T-cell (primary cell): ENCODE data around the gene CELF4. TPM values are rescaled to one million over a fixed set of nuclear protein-coding genes. Genes with fewer than 3 reads are reported as not detected.

Source experiments
- ATAC-seq, 4 experiments: fragments of 200-7000 bp in 3 of 4; fragments of 150-1000 bp in 1 of 4; cut with Tn5 transposase; replicated peaks in 1 of 4; 1 replicate in 3 of 4; 2 replicates in 1 of 4; pipeline ENCODE4 v1.10.0; 2021; ENCODE audit warnings: moderate library complexity in 3 of 4, mild to moderate bottlenecking in 2 of 4, moderate number of reproducible peaks in 1 of 4
- CTCF ChIA-PET, 2 donors: fragments of 300-600 bp; sonication (Branson Sonifier 250); formaldehyde crosslinking; loops; one replicate each; lab custom pipeline; 2022; ENCODE audit warnings: antibody characterized with exemption in 2 of 2; lab: Charles Lee
- POLR2A ChIA-PET, 2 donors: fragments of 300-600 bp; sonication (Branson Sonifier 250); formaldehyde crosslinking; loops; one replicate each; lab custom pipeline; 2022; ENCODE audit warnings: antibody characterized with exemption in 2 of 2; lab: Charles Lee
- DNase-seq, 35 experiments: peaks; one replicate each; pipeline versions ENCODE4 v3.0.0 to v3.0.0-alpha.2; 2013 to 2023
- H3K27ac ChIP-seq: one replicate; pipeline ENCODE4 v1.5.1; 2013; ENCODE audit warnings: low read length
- H3K27me3 ChIP-seq, 2 experiments: replicated peaks in 1 of 2; 1 replicate in 1 of 2; 2 replicates in 1 of 2; pipeline versions ENCODE4 v1.6.1 to v1.7.0; 2013; ENCODE audit warnings: low read length in 1 of 2, mixed read lengths in 1 of 2; ENCODE audit not compliant: control insufficient read depth in 2 of 2, insufficient read depth in 2 of 2; ENCODE audit errors: extremely low read depth in 1 of 2
- H3K36me3 ChIP-seq, 2 donors: 1 replicate in 1 of 2; 2 replicates in 1 of 2; pipeline versions ENCODE4 v1.6.1 to v1.7.0; 2013; ENCODE audit warnings: low read length in 1 of 2; ENCODE audit not compliant: control insufficient read depth in 2 of 2, insufficient read depth in 1 of 2; ENCODE audit errors: extremely low read depth in 1 of 2
- H3K4me1 ChIP-seq, 2 experiments: 1 replicate in 1 of 2; 2 replicates in 1 of 2; pipeline versions ENCODE4 v1.6.1 to v1.7.0; 2013; ENCODE audit warnings: low read length in 2 of 2, mixed read lengths in 1 of 2; ENCODE audit not compliant: insufficient read depth in 2 of 2, control insufficient read depth in 1 of 2; ENCODE audit errors: extremely low read depth in 1 of 2
- H3K4me3 ChIP-seq, 2 donors: 1 replicate in 1 of 2; 2 replicates in 1 of 2; pipeline versions ENCODE4 v1.5.1 to v1.7.0; 2013; ENCODE audit warnings: mild to moderate bottlenecking in 2 of 2, low read length in 1 of 2, moderate library complexity in 1 of 2; ENCODE audit not compliant: control insufficient read depth in 1 of 2; ENCODE audit errors: extremely low read depth in 1 of 2
- H3K9me3 ChIP-seq: 2 replicates; pipeline ENCODE4 v1.7.0; 2013
- H3K27ac Mint-ChIP-seq, 2 donors: one replicate each; pipeline ENCODE4 v1.8.0; 2020 to 2021; ENCODE audit warnings: mild to moderate bottlenecking in 2 of 2, mixed read lengths in 2 of 2
- H3K27me3 Mint-ChIP-seq, 2 donors: one replicate each; pipeline ENCODE4 v1.8.0; 2021 to 2022; ENCODE audit warnings: mixed read lengths in 2 of 2
- H3K36me3 Mint-ChIP-seq: one replicate; pipeline ENCODE4 v1.8.0; 2021; ENCODE audit warnings: mixed read lengths
- H3K4me1 Mint-ChIP-seq, 3 donors: one replicate each; pipeline ENCODE4 v1.8.0; 2020 to 2022; ENCODE audit warnings: mixed read lengths in 3 of 3, mild to moderate bottlenecking in 1 of 3
- H3K4me3 Mint-ChIP-seq, 3 donors: one replicate each; pipeline ENCODE4 v1.8.0; 2020 to 2022; ENCODE audit warnings: mild to moderate bottlenecking in 3 of 3, mixed read lengths in 3 of 3, moderate library complexity in 3 of 3
- H3K9me3 Mint-ChIP-seq, 3 donors: one replicate each; pipeline ENCODE4 v1.8.0; 2020 to 2022; ENCODE audit warnings: mixed read lengths in 3 of 3
- WGBS: methylation state at CpG from one replicate; pipeline ENCODE4 v1.1.5; 2013; ENCODE audit warnings: missing lambda C conversion rate; ENCODE audit not compliant: insufficient coverage; 5-methylcytosine and 5-hydroxymethylcytosine counted together
- total RNA-seq, 35 experiments: library from RNA in 6 of 35; stranded (reverse) in 6 of 35; fragments of 120-200 nt in 1 of 35; gene quantifications; one replicate each; pipeline versions ENCODE4 v1.2.1 to v1.2.4 and lab custom pipeline; 2013 to 2026

CELF4 gene
- total RNA-seq, 5 donors from 2014 or later (not counting 1 experiment from before 2014, with no cell fraction given) = not detected

GRCh38 chr18:37336568-37337285 lies 228.9 kb downstream of the CELF4 start:
- CTCF ChIA-PET = no interaction called here
- DNase-seq (no peak), ATAC-seq (no peak)
- Histone ChIP-seq H3K9me3 (no peaks in the 10 kb centered on the region), H3K27me3 (peaks cover 0 to 8% of the 10 kb centered on the region in 2 experiments), H3K27ac (no peak overlapping the region), H3K4me1 (no peaks in the 10 kb centered on the region), H3K4me3 (no peak overlapping the region), H3K36me3 (no peaks in the 10 kb centered on the region)
- Mint-ChIP-seq H3K27me3 (peaks cover 8 to 9% of the 10 kb centered on the region in 2 donors), H3K36me3 (no peaks in the 10 kb centered on the region), H3K27ac (no peak overlapping the region), H3K4me1 (no peaks in the 10 kb centered on the region), H3K9me3 (no peaks in the 10 kb centered on the region), H3K4me3 (no peak overlapping the region)
- 81% methylated on average over 19 of the region's 27 CpGs for WGBS
- POLR2A ChIA-PET = no interaction called here

DNA sequence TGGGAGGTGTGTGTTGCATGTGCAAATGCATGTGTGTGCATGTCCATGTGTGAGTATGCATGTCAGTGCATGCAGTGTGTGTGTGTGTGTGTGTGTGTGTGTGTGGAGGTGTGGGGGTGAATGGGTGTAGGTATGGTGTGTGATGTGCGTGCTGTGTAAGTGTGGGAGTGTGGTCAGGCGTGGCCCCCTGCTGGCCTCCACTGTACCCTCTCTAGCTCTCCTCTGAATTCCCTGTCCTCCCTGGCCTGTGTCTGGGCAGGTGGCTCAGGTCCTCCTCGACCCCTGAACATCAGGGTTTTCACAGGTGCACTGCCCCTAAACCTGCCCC lies 230.2 kb downstream of the CELF4 start:
- H3K27ac ChIP-seq = no peak overlapping the region

DNA sequence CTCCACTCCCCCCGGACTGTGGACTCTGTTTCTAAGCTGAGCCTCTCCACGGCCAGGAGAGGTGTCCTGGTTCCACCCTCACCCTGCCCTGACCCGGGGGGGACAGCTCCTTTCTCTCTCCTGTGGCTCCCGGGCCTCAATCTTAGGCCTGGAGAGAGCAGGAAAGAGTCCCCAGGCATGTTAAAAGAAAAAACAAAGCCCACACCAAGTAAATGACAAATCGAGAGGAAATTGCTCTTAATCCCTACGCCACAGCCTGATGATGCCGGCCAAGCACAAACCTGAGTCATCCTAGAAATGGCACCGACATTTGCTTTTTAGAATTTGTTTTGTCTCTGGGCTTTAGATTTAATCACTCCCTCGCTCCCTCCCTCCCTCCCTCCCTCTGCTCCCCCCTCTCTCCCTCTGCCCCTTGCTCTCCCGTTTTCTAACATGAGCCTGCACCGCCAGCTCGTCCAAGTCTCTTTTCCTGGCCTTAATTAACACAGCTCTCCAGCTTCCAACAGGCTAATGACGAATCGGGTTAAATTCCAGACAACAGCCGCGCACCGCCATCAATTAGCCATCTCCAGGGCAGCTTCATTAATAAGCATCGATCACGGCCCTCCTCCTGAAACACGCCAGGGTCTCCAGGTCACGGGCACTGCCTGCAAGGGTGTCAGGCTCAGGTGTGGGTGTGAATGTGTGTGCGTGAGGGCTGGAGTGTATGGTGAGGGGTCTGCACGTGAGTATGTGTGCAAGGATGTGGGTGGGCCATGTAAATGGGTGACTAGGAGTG lies 230.8 kb downstream of the CELF4 start:
- Mint-ChIP-seq H3K9me3 (no peaks in the 10 kb centered on the region), H3K27me3 (peaks cover 4 to 6% of the 10 kb centered on the region in 2 donors), H3K36me3 (no peaks in the 10 kb centered on the region), H3K4me3 (no peak overlapping the region), H3K27ac (no peak overlapping the region), H3K4me1 (no peaks in the 10 kb centered on the region)
- ATAC-seq (no peak), DNase-seq (no peak)
- H3K4me3 ChIP-seq = no peak overlapping the region
- no peaks in the 10 kb centered on the region for H3K9me3 ChIP-seq
- CTCF ChIA-PET = no interaction called here
- POLR2A ChIA-PET = no interaction called here
- no peak overlapping the region for H3K27ac ChIP-seq
- H3K4me1 ChIP-seq = no peaks in the 10 kb centered on the region
- peaks cover 0 to 9% of the 10 kb centered on the region in 2 experiments for H3K27me3 ChIP-seq
- 75% methylated on average over 20 of the region's 23 CpGs for WGBS
- no peaks in the 10 kb centered on the region for H3K36me3 ChIP-seq

More for the DNA sequence above, 230.2 kb downstream of the CELF4 start:
- Histone ChIP-seq H3K27me3 (peaks cover 0 to 9% of the 10 kb centered on the region in 2 experiments), H3K4me1 (no peaks in the 10 kb centered on the region), H3K4me3 (no peak overlapping the region), H3K9me3 (no peaks in the 10 kb centered on the region), H3K36me3 (no peaks in the 10 kb centered on the region)
- H3K9me3 Mint-ChIP-seq = no peaks in the 10 kb centered on the region
- POLR2A ChIA-PET = no interaction called here
- no peak overlapping the region for H3K27ac Mint-ChIP-seq
- no peaks in the 10 kb centered on the region for H3K36me3 Mint-ChIP-seq
- no peak overlapping the region for H3K4me3 Mint-ChIP-seq
- no peaks in the 10 kb centered on the region for H3K4me1 Mint-ChIP-seq
- peaks cover 4 to 6% of the 10 kb centered on the region in 2 donors for H3K27me3 Mint-ChIP-seq
- CTCF ChIA-PET = no interaction called here
- ATAC-seq (no peak), DNase-seq (no peak)
- 47% methylated on average over 2 of the region's 3 CpGs for WGBS

GRCh38 chr18:37332628-37333420 lies 232.8 kb downstream of the CELF4 start:
- DNase-seq = no peak
- Histone ChIP-seq H3K27me3 (peaks cover 0 to 5% of the 10 kb centered on the region in 2 experiments), H3K4me3 (no peak overlapping the region), H3K27ac (no peak overlapping the region), H3K4me1 (no peaks in the 10 kb centered on the region), H3K9me3 (no peaks in the 10 kb centered on the region), H3K36me3 (no peaks in the 10 kb centered on the region)
- no peaks in the 10 kb centered on the region for H3K9me3 Mint-ChIP-seq
- H3K36me3 Mint-ChIP-seq = no peaks in the 10 kb centered on the region
- no peak overlapping the region for H3K27ac Mint-ChIP-seq
- peaks cover 4 to 6% of the 10 kb centered on the region in 2 donors for H3K27me3 Mint-ChIP-seq
- no peak for ATAC-seq
- H3K4me3 Mint-ChIP-seq = no peak overlapping the region
- H3K4me1 Mint-ChIP-seq = no peaks in the 10 kb centered on the region
- 79% methylated on average over 15 of the region's 17 CpGs for WGBS
- ChIA-PET CTCF (no interaction called here), POLR2A (no interaction called here)

GRCh38 chr18:37332219-37332618 lies 233.4 kb downstream of the CELF4 start:
- Histone ChIP-seq H3K27ac (no peak overlapping the region), H3K4me1 (no peaks in the 10 kb centered on the region), H3K27me3 (peaks cover 0 to 6% of the 10 kb centered on the region in 2 experiments), H3K9me3 (no peaks in the 10 kb centered on the region), H3K4me3 (no peak overlapping the region), H3K36me3 (no peaks in the 10 kb centered on the region)
- ATAC-seq = no peak
- 86% methylated on average over 6 of the region's 8 CpGs for WGBS
- CTCF ChIA-PET = no interaction called here
- no peak overlapping the region for H3K4me3 Mint-ChIP-seq
- DNase-seq = no peak
- H3K27ac Mint-ChIP-seq = no peak overlapping the region
- no peaks in the 10 kb centered on the region for H3K9me3 Mint-ChIP-seq
- H3K27me3 Mint-ChIP-seq = peaks cover 0 to 4% of the 10 kb centered on the region in 2 donors
- H3K4me1 Mint-ChIP-seq = no peaks in the 10 kb centered on the region
- no peaks in the 10 kb centered on the region for H3K36me3 Mint-ChIP-seq
- POLR2A ChIA-PET = no interaction called here

GRCh38 chr18:37330173-37330572 lies 235.4 kb downstream of the CELF4 start:
- POLR2A ChIA-PET = no interaction called here

More at GRCh38 chr18:37330173-37330572, 235.4 kb downstream of the CELF4 start:
- Histone ChIP-seq H3K36me3 (no peaks in the 10 kb centered on the region), H3K27me3 (peaks cover 0 to 11% of the 10 kb centered on the region in 2 experiments), H3K9me3 (no peaks in the 10 kb centered on the region), H3K27ac (no peak overlapping the region), H3K4me1 (no peaks in the 10 kb centered on the region), H3K4me3 (no peak overlapping the region)
- H3K4me3 Mint-ChIP-seq = no peak overlapping the region
- no peaks in the 10 kb centered on the region for H3K4me1 Mint-ChIP-seq
- H3K9me3 Mint-ChIP-seq = no peaks in the 10 kb centered on the region
- no CpG with 5 or more reads among the region's 7 CpGs for WGBS
- ATAC-seq = no peak
- DNase-seq = no peak
- no peaks in the 10 kb centered on the region for H3K27me3 Mint-ChIP-seq
- H3K36me3 Mint-ChIP-seq = no peaks in the 10 kb centered on the region
- CTCF ChIA-PET = no interaction called here
- no peak overlapping the region for H3K27ac Mint-ChIP-seq
